PFSK-1 (cell line): ENCODE measurements around the gene CFAP65.

Experiments used
- FOXP2 ChIP-seq: optimal IDR thresholded peaks from 2 replicates; pipeline ENCODE3; 2011; ENCODE audit warnings: borderline replicate concordance, control low read depth, inconsistent platforms; ENCODE audit not compliant: insufficient read depth; ENCODE audit errors: extremely low read length, extremely low read depth
- POLR2AphosphoS5 ChIP-seq: IDR thresholded peaks from 2 replicates; pipeline ENCODE4 v1.6.1; 2012; ENCODE audit warnings: low read depth, mild to moderate bottlenecking, control low read depth, low read length, moderate library complexity
- SIN3A ChIP-seq: IDR thresholded peaks from 2 replicates; pipeline ENCODE4 v1.6.1; 2012; ENCODE audit warnings: mild to moderate bottlenecking, low read length, moderate library complexity, borderline replicate concordance; ENCODE audit not compliant: insufficient read depth
- TAF1 ChIP-seq: IDR thresholded peaks from 2 replicates; pipeline ENCODE4 v1.6.1; 2012; ENCODE audit warnings: low read length, control low read depth, borderline replicate concordance; ENCODE audit not compliant: insufficient read depth
- TF ChIP-seq, protein P1 (sequence below), 2 experiments: IDR thresholded peaks; 2 replicates each; pipeline versions ENCODE4 v1.6.1 to v1.8.0; 2011 to 2012; ENCODE audit warnings: low read depth in 2 of 2, low read length in 2 of 2, control low read depth in 1 of 2, inconsistent platforms in 1 of 2, mild to moderate bottlenecking in 1 of 2, moderate library complexity in 1 of 2; ENCODE audit not compliant: insufficient read depth in 1 of 2

The CFAP65 gene

DNA sequence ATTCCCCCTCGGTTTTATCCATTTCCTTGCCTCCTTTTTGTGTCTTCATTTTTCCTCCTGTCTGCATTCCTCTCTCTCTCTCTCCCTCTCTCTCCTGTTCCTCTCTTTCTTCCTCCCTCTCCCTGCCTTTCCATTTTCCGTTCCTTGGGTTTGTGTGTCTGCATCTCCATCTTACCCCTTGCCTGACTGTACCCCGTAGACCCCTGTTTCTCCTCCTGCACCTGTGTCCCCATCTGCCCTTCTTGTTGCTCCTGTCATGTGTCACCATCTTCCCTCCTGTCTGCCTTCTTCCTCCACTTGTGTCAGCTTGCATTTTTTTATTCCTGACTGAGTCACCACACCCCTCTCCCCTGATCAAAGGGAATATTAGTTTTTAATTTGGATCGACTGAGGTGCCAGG lies 80.1 kb downstream of the CFAP65 start:
- TF ChIP-seq FOXP2 = no peak
- TF ChIP-seq, protein P1, sequence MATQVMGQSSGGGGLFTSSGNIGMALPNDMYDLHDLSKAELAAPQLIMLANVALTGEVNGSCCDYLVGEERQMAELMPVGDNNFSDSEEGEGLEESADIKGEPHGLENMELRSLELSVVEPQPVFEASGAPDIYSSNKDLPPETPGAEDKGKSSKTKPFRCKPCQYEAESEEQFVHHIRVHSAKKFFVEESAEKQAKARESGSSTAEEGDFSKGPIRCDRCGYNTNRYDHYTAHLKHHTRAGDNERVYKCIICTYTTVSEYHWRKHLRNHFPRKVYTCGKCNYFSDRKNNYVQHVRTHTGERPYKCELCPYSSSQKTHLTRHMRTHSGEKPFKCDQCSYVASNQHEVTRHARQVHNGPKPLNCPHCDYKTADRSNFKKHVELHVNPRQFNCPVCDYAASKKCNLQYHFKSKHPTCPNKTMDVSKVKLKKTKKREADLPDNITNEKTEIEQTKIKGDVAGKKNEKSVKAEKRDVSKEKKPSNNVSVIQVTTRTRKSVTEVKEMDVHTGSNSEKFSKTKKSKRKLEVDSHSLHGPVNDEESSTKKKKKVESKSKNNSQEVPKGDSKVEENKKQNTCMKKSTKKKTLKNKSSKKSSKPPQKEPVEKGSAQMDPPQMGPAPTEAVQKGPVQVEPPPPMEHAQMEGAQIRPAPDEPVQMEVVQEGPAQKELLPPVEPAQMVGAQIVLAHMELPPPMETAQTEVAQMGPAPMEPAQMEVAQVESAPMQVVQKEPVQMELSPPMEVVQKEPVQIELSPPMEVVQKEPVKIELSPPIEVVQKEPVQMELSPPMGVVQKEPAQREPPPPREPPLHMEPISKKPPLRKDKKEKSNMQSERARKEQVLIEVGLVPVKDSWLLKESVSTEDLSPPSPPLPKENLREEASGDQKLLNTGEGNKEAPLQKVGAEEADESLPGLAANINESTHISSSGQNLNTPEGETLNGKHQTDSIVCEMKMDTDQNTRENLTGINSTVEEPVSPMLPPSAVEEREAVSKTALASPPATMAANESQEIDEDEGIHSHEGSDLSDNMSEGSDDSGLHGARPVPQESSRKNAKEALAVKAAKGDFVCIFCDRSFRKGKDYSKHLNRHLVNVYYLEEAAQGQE (IDR thresholded peaks at IDR 0.05; ENCODE audit: insufficient read depth in 1 of 2, low read depth in 2 of 2, low read length in 2 of 2) = no peak
- no peak for TF ChIP-seq SIN3A
- no peak for TF ChIP-seq POLR2AphosphoS5
- no peak for TF ChIP-seq TAF1

DNA sequence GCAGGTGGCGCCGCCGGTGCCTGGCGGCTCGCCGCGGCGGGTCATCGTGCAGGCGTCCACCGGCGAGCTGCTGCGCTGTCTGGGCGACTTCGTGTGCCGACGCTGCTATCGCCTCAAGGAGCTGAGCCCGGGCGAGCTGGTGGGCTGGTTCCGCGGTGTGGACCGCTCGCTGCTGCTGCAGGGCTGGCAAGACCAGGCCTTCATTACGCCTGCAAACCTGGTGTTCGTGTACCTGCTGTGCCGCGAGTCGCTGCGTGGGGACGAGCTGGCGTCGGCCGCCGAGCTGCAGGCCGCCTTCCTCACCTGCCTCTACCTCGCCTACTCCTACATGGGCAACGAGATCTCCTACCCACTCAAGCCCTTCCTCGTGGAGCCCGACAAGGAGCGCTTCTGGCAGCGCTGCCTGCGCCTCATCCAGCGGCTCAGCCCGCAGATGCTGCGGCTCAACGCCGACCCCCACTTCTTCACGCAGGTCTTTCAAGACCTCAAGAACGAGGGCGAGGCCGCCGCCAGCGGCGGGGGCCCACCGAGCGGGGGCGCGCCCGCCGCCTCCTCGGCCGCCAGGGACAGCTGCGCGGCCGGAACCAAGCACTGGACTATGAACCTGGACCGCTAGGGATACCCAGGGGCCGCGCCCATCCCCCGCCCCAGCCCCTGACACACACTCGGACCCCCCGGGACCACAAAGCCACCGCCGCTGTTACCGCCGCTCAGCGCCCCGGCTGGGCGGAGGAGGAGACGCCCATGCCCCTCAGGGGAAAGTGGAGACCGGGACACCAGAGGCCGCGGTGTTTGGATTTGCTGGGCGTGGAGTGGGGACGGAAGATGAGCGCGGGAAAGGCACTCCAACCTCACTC lies 80.8 kb downstream of the CFAP65 start:
- TF ChIP-seq, protein P1 (IDR thresholded peaks at IDR 0.05; ENCODE audit: insufficient read depth in 1 of 2, low read depth in 2 of 2, low read length in 2 of 2) = 0 out of 4 replicates have a peak, but pooled peaks of 1 of the 2 experiments have one; percentile 33
- TF ChIP-seq TAF1 = no peak

DNA sequence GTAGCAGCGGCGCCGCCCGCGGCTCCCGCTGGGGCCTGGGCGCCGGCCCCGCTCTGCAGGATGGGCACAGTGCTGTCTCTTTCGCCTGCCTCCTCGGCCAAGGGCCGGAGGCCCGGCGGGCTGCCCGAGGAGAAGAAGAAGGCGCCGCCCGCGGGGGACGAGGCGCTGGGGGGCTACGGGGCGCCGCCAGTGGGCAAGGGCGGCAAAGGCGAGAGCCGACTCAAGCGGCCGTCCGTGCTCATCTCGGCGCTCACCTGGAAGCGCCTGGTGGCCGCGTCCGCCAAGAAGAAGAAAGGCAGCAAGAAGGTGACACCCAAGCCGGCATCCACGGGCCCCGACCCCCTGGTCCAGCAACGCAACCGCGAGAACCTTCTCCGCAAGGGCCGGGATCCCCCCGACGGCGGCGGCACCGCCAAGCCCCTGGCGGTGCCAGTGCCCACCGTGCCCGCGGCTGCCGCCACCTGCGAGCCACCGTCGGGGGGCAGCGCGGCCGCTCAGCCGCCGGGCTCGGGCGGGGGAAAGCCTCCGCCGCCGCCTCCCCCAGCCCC lies 81.5 kb downstream of the CFAP65 start:
- TF ChIP-seq TAF1 = no peak
- TF ChIP-seq, protein P1 (IDR thresholded peaks at IDR 0.05; ENCODE audit: insufficient read depth in 1 of 2, low read depth in 2 of 2, low read length in 2 of 2) = no peak
- TF ChIP-seq FOXP2 = no peak
- no peak for TF ChIP-seq SIN3A

DNA sequence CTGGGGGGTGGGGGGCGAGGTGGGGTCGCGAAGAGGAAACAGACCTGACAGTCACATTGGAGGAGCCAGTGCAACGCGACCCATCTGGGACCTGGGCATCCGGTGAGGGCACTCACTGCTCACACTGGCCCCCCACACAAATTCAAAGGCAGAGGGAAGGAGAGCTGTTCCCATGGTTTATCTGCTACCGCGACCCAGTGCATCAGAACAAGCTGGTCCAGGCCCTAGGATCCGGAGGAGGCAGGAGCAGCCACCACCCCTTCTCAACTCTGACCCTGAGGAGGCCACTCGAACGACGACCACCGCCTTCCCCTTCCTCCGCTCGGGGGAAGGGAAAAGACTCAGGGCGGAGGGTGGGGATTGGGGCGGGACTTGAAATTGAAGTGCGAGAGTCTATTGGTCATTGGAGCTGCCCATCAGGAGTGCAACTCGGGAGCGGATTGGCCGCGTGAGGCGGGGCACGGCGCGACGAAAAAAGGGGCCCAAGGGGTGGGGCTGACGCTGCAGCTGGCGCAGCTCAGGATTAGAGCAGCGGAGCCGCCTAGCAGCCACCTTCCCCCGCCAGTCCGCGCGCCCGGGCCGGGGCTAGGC lies 82.1 kb downstream of the CFAP65 start, which contains the start of gene CDK5R2:
CDK5R2 (plus strand) TSS at position 526 of the 591 bp plus-strand sequence. CDS start 155 bp downstream, outside the sequence.
- TF ChIP-seq SIN3A (no peak), TAF1 (0 out of 2 replicates have a peak, but pooled peaks have one; percentile 49), POLR2AphosphoS5 (peak; percentile 72), FOXP2 (peak; percentile 26)

DNA sequence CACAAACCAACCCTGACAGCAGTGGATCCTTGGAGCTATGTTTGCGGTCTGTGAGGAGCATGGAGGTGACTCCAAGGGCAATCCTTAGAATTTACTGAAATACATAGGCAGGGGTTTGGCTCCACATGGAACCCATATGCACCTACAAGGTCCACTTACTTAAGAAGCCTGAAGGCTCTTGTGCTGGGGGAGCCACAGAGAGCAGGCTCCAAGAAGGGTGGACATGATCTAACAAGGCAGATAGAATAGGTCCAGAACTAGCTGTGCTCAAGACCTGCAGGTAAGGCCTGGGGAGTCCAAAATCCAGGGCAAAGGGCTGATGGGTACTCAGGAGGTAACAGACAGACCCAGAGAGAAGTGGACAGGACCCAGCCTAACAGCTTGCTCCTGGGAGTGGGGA lies 83.0 kb downstream of the CFAP65 start:
- no peak for TF ChIP-seq SIN3A
- TF ChIP-seq FOXP2 = no peak
- TF ChIP-seq, protein P1 (IDR thresholded peaks at IDR 0.05; ENCODE audit: insufficient read depth in 1 of 2, low read depth in 2 of 2, low read length in 2 of 2) = no peak
- no peak for TF ChIP-seq TAF1
- no peak for TF ChIP-seq POLR2AphosphoS5
